Kidney tubule cell (primary cell): ENCODE results near the gene MYO15A.
A peak's percentile ranks its signal among the peaks of the same experiment; 100 is the strongest.

ENCODE experiments used
- DNase-seq: peaks from one replicate; pipeline ENCODE4 v3.0.0-alpha.2; 2018; ENCODE audit warnings: low spot score

Gene MYO15A

DNA sequence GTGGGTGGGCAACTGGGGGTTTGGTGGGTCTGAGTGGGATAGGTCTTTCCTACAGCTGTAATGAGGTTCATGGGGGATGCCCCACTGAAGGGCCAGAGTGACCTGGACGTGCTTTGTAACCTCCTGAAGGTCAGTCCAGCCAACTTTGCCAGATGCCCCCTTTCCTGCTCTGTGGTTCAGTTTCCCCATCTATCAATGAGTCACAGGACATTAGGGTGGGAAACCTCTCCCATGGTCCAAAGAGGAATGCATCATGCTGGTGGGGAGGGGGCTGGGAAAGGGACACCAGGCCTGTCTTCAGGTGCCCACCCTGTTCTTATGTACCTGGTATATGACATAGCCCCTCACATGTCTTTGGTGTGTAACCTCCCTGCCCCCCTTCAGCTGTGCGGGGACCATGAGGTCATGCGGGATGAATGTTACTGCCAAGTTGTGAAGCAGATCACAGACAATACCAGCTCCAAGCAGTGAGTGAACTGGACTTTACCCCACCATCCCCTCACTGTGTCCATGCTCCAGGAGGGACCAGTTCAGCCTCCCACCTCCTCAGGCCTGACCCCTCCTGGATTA, 51.1 kb downstream of the MYO15A start:
- peak; percentile 26 for DNase-seq

DNA sequence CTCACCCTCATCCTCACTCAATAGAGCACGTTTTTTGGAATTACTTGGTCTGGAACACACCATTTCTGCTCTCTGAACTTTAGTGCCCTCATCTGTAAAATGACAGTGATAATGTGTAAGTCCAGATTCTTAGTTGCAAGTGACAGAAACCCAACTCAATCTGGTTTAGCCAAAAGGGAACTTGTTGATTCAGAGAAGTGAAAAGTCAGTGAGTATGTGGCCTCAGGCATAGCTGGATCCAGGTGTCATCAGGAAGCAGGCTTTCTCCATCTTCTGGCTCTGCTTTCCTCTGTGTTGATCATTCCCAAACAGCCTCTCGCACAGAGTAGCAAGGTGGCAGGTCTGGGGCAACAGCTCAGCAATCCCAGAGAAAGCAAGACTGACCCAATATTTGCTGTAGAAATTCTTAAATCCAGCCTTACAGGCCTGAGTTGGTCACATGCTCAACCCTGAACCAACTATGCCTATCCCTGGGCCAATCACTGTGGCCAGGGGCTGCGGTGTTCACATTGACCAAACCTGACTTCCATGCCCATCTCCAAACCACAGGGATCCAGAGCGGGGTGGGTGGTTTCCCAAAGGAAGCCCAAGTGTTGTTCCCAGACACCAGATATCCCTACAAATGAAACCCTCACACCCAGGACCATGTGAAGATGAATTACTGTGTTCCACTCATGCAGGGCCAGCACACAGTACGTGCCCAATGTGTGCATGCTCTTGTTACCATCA, 51.7 kb downstream of the MYO15A start:
- DNase-seq = no peak

DNA sequence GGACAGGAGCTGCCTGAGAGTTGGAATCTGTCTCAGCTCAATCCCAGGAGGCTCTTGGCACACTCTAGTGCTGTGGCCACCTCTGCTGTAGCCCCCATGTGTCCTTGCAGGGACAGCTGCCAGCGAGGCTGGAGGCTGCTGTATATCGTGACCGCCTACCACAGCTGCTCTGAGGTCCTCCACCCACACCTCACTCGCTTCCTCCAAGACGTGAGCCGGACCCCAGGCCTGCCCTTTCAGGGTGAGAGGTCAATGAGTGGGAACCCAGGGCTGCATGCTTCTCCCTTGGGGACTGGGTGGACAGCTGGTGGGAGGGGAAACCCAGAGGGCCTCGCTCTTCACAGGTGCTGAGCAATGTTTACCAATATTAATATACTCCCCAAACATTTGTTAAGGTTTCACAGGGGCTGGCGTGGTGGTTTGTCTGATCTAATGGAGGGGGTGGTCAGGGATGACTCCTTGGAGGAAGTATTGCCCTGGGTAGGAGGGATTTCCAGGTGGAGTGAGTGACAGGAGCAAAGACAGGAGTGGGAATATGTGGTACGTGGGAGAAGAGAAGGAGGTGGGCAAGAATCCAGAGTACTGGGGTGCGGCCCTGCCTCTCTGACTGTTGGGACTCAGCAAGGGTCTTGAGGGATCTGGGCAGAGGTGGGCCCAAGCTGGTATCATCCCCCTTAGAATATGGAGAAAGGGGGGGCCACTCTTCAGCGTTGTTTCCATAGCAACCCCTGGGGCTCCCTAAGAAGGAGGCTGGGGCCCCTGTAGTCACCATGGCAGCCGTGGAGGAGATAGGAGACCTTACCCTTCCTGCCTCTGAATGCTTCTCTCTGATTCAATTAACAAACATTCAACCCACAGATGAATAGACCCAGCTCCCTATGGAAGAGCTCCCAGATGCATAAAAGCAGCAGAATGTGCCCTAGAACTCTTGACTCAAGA, 52.9 kb downstream of the MYO15A start:
- no peak for DNase-seq

DNA sequence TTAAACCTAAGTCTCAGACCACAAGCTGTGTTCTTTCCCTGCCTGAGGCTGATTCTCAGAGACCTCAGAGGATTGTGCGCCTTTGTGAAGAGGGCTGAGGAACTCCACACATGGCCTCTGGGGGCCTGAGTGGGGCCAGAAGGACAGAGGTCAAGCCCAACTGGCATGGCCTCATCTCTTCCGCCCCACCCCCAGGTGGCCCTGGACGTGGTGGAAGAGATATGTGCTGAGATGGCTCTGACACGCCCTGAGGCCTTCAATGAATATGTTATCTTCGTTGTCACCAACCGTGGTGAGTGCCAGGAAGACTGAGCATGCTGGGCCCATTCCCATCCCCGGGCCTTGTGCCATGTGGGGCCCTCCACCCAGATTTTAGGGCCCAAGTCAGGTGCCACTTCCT, 55.0 kb downstream of the MYO15A start:
- no peak for DNase-seq

DNA sequence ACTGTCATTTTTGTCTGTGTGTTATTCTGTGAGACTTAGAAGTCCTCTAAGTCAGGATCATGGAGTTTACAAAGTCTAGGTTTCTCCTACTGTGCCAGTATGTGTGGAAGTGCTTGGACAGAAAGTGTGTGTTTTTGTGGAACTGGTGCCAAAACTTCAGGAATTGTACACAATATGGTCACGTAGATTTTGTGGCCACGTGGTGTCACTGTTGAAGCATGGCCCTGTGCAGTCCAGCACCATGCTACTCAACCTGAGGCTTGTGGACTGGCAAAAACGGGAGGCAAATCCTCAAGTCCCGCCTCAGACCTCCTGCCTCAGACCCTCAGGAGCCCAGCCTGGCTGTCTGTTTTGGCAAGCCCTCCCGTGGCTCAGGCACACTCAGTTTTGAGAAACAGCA, 58.3 kb downstream of the MYO15A start:
- DNase-seq = no peak

DNA sequence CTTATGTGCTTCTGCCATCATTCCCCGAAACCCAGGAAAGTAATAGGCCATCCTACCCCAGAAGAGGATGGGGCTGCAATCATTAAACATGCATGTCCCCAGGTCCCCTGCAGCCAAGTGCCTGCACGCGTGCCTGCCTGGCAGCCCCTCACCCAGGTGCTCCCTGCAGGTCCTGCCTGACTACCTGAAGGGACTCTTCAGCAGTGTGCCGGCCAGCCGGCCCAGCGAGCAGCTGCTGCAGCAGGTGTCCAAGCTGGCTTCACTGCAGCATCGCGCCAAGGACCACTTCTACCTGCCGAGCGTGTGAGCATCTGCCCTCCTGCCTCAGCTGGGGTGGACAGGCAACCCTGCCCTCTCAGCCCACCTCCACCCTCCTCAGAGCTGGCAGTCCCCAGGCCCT, 58.9 kb downstream of the MYO15A start:
- no peak for DNase-seq

DNA sequence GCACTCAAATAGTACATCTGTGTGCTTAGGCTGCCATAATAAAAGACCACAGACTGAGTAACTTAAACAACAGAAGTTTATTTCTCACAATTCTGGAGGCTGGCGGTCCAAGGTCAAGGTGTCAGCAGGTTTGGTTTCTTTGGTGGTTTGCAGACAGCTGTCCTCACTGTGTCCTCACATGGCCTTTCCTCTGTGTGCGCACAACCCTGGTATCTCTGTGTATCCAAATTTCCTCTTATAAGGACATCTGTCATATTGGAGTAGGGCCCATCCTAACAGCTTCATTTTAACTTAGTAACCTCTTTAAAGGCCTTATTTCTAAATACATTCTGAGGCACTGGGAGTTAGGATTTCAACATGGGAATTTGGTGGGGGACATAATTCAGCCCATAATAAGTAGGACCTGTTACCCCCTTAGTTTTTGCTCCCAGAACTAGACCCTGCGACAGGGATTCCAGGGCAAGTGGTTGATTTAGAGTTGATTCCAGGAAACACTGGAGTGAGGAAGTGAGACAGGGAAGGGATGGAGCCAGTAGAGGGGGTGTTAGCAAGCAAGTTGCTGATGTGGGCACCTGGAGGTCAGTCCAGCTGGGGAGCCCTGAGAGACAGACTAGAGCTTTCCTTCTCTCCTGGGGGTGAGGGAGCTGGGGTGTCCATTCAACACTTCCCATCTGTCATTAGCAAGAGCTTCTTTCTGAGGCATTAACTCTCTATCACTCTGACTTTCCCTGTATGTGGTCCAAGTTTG, 64.1 kb downstream of the MYO15A start:
- no peak for DNase-seq

DNA sequence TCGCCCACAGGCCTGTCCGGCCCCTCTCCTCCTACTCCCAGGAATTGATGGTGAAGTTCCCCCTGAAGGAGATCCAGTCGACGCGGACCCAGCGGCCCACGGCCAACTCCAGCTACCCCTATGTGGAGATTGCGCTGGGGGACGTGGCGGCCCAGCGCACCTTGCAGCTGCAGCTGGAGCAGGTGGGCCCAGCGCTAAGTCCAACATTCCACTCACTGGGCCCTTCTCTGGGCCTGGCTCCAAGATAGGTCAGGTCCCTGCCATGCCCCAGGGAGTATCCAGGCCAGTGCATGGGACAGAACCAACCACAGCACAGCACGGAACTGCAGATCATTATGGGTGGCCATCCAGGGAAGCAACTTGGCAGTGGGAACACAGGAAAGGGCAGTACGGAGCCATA, 65.2 kb downstream of the MYO15A start:
- no peak for DNase-seq

DNA sequence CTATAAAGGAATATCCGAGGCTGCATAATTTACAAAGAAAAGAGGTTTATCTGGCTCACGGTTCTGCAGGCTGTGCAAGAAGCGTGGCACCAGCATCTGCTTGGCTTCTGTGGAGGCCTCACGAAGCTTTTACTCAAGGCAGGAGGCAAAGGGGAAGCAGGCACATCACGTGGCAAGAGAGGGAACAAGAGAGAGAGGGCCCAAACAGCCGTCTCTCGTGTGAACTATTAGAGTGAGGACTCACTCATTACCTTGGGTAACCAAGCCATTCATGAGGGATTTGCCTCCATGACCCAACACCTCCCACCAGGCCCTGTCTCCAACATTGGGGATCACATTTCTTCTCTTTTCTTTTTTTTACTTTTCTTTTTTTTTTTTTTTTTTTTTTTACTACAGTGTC, 67.6 kb downstream of the MYO15A start:
- no peak for DNase-seq

DNA sequence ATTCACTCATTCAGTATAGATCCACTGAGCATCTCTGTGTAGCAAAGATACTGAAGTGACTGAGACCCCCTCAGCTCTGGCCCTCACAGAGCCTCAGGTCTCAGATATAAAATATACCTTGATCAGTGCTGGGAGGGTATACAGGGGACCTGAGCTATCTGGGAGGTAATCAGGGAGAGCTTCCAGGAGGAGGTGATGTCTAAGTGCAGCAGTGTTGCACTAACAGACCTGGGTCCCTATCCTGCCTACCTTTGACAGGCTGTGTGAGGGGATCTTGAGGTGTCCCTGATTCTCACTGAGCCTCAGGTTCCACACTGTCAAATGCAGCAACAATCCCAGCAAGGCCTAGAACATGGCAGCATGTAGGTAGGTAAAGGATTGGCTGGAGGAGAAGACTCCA, 68.6 kb downstream of the MYO15A start:
- DNase-seq = no peak

DNA sequence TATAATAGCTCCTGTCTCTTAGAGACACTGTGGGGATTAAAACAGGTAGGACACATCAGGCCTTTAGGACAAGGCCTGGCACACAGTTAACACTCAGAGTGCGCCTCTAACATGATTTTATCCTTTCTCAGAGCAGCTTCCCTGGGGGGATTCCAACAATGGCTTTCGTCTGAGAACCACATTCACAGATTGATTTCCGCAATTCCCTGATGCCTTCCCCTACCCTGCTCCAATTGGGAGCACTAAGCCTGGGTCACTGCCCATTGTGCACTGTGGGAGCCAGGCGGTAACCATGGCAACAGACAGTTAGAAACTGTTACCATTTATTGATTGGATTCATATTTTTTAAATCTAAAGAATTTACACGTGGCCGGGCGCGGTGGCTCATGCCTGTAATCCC, 69.2 kb downstream of the MYO15A start:
- no peak for DNase-seq

DNA sequence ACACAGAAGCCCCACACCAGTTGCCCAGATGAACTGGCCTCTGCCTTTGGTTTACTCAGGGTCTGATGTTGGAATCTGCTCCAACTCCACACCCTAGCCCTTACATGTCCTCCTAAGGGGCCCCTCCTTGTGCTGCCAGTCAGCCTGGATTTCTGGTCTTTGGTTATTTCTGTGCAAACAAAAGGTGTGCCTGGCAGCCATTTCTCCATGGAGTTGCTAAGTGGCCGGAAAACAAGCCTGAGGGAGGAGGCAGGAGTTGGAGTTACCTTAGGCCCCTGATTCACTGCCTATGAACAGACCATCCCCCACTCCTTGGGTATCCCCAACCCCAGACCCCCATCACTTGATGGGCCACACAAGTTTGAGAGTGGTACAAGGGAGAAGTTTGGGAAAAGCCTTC, 70.6 kb downstream of the MYO15A start:
- DNase-seq = no peak

DNA sequence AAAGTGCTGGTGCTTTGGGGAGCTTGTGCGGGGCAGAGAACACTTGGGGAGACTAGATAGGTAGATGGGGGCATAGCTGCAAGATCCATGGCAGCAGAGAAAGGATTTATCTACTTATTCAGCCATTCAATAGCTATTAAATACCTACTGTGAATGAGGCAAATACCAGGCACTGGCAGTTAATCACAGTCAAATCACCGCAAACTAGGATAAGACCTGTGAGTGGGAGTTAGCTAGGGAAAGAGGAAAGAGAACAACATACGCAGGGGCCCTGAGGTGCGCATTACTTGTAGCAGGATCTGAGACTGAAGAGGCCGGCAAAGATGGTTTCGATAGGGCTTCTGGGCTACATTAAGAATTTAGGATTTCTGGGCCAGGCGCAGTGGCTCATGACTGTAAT, 71.2 kb downstream of the MYO15A start:
- no peak for DNase-seq

DNA sequence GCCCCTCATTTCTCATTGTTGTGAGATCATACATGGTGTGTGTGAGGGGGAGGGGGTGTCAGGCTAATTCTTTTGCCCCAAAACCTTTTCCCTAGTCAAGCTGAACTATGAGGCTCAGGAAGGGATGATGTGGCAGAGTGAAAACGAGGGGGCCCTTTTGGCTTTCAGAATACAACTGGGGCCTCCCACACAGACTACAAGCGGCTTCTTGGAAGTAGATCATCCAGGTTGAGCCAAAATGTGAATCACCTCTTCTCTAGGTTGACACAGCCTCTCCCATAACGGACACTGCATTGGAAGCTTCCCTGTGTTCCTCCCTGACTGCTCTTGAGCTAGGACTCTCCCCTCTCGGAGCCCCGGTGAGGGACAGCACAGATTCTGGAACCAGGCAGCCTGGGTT, 72.8 kb downstream of the MYO15A start:
- DNase-seq = no peak

DNA sequence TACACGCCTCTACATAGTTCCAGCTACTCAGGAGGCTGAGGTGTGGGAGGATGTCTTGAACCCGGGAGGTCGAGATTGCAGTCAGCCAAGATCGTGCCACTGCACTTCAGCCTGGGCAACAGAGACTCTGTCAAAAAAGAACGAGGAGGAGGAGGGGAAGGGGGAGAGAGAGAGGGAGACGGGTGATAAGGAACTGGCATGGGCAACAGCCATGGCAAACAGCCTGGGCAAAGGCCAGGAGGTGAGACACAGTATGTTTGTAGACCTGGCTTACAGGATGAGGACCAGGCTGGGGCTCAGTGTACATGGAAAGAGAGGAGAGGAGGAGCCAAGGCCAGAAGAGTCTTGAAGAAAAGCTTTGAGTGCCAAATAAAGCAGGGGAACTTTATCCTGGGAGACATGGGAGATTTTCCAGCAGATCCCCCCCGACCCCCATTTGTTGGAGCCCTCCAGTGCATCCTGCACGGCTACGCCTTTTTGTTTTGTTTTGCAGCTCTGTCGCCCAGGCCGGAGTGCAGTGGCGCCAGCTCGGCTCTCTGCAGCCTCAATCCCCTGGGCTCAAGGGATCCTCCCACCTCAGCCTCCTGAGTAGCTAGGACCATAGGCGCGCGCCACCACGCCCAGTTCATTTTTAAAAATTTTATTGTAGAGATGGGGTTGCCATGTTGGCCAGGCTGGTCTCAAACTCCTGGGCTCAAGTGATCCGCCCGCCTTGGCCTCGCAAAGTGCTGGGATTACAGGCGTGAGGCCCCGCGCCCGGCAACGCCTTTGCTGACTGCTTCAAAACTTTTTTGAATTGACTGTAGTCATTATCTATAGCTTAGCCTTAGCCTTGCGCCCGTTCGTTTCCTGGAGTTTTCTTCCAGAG, 73.8 kb downstream of the MYO15A start:
- DNase-seq = no peak

DNA sequence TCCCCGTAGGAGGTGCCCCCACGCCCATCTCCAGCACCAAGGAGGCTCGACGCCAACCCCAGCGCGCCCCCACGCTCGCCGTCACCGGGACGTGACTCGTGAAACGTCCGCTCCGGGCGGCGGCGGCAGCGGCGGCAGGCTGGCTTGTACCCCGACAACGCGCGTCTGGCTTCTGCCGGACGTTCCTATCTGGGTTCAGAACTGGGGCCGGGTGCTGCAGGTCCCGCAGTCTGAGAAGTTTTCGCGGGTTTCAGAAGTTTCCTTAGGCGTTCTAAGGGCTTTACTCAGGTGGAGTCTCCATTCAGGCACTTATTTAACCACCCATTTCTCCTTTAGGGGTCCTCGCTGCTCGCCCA, 74.4 kb downstream of the MYO15A start:
- DNase-seq = peak; percentile 89

DNA sequence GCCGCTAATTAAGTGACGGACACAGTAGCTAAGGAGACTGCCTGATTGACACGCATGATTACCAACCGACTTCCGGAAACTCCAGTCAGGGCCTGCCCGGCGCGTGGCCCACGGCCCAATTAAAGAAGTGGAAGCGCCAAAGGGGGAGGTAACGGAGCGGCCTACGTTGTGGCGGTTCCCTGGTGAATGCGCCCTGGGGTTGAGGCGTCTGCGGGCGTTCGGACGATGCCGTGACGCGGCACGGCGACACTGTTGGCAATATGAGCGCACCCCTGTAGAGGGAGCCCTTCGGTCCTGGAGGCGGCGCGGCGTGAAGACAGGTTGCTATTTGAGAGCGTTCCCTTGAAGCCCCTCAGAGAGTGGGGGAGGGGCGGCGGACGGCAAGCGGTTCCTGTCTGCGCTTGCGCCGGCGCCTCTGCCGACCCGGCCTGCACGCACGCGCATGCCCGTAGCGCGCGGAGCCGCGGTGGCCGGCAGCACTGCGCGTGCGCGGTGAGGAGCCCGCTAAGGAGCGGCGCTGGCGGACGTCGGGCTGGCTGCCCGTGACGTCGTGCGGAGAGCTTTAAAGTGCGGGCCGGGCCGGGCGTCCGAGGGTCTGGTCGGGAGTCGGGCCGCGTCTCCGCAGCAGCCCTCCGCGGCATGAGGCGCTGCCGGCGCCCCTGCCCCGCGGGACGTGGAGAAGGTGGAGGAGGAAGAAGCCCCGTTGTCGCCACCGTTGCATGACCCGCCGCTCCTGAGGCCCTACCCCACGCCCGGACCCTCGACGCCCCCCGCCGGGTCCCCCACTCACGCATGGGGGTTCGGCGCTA, 75.0 kb downstream of the MYO15A start, which contains the start of gene ALKBH5:
TSS of gene ALKBH5 (plus strand) at position 495 of the 809 bp plus-strand sequence. CDS start 416 bp downstream, outside the sequence.
- DNase-seq = peak; percentile 100

DNA sequence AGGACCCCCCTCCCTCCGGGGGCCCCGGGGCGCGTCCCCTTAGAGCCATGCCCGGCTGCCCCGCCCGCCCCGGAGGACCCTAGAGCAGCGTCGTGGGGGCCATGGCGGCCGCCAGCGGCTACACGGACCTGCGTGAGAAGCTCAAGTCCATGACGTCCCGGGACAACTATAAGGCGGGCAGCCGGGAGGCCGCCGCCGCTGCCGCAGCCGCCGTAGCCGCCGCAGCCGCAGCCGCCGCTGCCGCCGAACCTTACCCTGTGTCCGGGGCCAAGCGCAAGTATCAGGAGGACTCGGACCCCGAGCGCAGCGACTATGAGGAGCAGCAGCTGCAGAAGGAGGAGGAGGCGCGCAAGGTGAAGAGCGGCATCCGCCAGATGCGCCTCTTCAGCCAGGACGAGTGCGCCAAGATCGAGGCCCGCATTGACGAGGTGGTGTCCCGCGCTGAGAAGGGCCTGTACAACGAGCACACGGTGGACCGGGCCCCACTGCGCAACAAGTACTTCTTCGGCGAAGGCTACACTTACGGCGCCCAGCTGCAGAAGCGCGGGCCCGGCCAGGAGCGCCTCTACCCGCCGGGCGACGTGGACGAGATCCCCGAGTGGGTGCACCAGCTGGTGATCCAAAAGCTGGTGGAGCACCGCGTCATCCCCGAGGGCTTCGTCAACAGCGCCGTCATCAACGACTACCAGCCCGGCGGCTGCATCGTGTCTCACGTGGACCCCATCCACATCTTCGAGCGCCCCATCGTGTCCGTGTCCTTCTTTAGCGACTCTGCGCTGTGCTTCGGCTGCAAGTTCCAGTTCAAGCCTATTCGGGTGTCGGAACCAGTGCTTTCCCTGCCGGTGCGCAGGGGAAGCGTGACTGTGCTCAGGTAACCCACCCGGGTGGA, 75.8 kb downstream of the MYO15A start:
- peak; percentile 36 for DNase-seq

DNA sequence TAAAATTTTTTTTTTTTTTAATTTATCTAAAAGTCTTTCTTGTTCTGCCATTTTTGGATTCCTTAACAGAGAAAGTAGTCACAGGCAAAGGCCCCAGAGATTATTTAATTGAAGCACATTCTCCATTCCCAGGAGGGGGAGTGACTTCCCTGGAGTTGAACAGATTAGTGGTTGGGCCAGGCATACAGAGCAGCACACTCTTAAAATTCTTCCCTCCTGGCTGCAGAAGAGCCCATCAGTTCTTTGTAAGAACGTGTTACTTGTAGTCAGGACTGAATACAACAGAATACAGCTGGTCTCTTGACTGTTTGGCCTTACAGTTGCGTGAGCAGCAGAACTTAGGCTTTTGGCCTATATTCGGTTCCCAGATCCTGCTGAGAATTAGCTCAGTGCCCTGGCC, 76.8 kb downstream of the MYO15A start:
- peak; percentile 22 for DNase-seq
